Fibroblast of skin of right quadriceps (primary cell): ENCODE results near the gene SH3GL2.

Experiments
- DNase-seq: peaks from one replicate; pipeline ENCODE4 v3.0.0-alpha.2; 2013

Gene SH3GL2

GRCh38 chr9:17665450-17665849 lies 86.6 kb downstream of the SH3GL2 start:
- DNase-seq, result no peak

DNA sequence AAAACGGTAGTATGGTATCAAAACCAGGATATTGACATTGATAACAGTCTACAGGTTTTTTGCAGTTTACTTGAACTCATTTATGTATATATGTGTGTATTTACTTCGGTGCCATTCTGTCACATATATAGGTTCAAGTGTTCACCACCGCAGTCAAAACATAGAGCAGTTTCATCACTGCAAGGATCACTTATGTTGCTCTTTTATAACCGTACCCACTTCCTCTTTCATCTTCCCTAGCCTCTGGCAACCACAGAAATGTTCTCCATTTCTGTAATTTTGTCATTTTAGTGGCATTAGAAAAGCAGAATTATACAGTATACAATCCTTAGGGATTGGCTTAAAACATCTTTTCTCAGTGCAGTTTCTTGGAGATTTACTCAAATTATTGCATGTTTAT lies 90.3 kb downstream of the SH3GL2 start:
- no peak for DNase-seq

GRCh38 chr9:17682684-17683083 lies 103.8 kb downstream of the SH3GL2 start:
- no peak for DNase-seq

GRCh38 chr9:17688834-17689233 lies 110.0 kb downstream of the SH3GL2 start:
- no peak for DNase-seq

DNA sequence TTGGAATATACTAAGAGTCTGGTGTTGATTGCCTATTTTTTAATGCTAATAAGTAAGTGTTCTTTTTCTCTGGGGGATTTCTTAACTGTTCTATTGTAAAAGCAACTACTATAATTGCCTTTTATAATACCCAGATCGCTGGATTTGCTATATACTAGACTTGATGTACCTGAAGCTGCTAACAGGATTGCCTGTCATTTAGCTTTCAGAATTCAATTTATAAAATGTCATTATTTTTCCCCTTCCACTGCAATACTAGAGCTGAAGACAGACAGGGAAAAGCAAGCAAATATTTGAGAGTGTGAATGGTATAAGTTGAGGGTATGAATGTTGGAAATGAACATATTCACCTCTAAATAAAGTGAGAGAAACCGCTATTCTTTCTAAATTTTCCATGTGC lies 115.5 kb downstream of the SH3GL2 start:
- no peak for DNase-seq

- no peak for DNase-seq
These were observed 116.6 kb downstream of the SH3GL2 start for GRCh38 chr9:17695482-17695881.

DNA sequence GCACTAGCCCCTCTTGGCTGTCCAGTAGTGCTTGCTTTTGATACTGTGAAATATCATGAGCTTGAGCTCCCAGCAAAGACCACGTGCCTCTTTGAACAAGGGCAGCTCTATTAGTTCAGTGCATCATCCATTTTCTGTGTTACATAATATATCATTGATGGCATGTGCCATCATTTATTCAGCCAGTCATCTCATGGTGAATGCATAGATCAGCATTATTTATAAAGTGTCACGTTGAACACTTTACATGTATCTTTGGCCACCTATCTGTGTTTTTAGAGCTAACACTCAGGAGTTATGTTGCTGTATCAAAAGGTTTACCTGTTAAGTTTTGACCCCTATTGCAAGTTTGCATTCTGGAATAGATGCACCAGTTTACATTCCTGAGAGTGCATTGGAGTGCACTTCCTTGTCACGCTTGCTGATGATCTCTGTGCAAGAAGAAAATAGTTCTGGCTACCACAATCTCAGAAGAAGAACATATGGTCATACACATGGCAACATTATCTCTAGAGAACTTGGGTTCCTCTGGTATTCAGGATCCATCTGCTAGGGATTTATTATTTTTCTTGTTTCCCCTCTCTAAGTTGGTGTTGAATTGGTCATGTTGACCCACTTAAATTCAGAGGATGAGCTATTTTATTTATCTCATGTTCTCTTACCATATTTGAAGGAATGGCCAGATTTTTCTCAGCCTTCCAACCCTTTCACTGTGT lies 120.9 kb downstream of the SH3GL2 start:
- DNase-seq, result no peak

DNA sequence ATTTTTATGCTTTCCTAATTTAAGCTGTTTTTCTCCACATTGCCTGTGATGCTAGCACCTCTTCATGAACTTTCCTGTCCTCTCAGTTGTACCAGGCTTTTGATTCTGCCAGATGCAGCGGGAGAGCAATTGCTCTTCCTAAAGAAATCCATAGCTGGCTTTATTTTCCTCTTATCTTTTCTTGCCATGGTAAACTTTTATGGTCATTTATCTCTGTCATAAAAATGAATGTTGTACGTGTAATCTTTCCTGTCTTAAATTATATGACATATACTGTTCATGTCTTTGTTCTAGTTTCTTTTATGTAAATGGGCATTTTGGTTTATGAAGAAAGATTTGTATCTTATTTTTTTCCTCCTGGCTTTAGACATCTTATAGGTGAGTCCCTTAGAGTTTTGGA lies 127.5 kb downstream of the SH3GL2 start:
- no peak for DNase-seq

DNA sequence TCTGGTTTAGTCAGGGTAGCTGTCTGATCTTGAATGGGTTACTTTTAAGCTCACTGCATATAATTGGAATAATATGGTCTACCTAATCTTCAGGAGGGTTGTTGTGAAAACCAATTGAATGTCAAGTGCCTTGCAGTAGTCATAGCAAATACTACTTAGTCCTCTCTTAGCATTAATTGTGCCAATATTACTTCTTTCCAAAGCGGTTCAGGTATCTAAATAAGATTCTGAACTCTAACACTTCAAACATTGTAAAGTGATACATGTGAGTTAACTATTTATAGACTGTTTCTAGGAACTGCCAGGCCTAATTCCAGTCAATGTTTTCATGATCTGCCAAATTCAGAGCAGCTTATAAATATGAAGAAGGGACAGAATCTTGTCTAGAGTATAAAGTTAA lies 140.2 kb downstream of the SH3GL2 start:
- no peak for DNase-seq

- no peak for DNase-seq
These were observed 143.1 kb downstream of the SH3GL2 start for GRCh38 chr9:17721954-17722353.

DNA sequence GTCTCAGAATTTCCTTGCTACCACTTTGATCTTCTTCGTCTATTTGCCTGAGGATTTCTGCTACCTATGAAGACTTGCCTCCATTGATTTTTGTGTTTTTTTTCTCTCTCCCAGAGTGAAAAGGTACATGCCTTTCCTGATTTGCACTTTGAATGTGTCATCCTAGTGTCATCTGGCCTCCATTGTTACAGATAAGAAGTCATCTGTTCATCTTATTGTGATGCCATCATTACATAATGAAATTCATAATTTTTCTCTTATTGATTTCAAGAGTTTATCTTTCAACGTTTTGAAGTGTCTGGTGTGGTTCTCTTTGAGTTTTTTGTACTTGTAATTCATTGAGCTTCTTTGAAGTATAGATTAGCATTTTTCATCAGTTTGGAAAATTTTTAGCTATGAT lies 144.8 kb downstream of the SH3GL2 start:
- DNase-seq, result no peak

DNA sequence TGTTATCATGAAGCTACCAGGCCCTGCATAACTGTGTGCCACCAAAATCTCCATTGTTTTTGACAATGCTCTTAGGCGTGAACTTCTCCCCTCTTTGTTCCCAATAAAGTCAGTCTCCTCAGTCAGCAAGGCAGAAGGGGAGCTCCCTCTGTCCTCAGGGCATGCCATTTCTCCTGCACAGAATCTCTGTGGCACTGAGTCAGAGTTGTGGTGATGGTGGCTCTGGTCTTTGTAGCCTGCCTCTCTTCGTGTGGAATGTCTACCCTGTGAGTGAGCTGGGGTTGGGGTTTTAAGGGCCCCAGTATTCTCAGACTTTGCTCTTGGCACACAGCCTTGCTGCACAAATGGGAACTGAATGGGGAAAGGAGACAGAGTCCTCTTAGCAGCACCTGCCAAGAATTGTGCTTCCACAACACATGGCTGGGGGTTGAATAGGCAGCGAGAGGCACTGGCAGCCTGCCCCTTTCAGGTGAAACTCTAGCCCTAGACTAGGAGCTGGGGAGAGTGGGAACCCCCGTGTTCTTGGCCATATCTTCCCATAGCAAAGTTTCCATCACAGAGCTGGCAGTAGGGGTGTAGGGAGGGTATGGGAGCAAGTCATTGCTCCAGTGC lies 146.6 kb downstream of the SH3GL2 start:
- DNase-seq, result no peak

GRCh38 chr9:17726298-17726697 lies 147.4 kb downstream of the SH3GL2 start:
- no peak for DNase-seq

DNA sequence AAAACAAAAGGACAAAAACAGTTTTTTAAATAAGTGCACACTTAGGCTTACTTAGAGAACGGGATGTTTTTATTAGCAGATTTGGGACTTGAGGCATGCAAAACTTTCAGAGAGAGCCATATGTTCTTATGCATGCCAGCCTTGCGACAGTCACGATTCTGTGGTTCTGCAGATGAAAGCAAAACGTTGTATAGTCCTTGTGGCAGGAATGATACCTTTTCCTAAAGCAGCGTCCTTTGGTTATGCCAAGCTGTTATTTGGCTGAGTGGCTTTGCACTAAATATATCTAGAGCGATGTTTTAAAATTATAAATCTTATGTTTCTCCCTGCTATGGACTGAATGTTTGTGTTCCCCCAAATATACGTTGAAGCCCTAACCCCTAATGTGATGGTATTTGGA lies 152.0 kb downstream of the SH3GL2 start:
- DNase-seq, result no peak

DNA sequence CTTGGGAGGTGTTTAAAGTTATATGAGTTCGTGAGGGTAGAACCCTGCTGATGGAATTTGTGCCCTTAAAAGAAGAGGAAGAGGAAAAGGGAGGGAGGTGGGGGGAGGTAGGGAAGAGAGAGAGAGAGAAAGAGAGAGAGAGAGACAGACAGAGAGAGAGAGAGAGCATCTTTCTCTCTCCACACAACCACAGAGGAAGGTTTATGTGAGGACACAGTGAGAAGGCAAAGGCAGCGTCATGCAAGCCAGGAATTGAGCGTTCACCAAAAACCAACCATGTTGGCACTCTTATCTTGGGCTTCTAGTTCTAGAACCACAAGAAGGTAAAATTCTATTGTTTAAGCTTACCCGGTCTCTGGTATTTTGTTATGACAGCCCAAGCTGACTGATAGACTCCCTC lies 152.4 kb downstream of the SH3GL2 start:
- no peak for DNase-seq

- DNase-seq, result no peak
These were observed 155.8 kb downstream of the SH3GL2 start for GRCh38 chr9:17734674-17735073.

GRCh38 chr9:17735859-17736258 lies 157.0 kb downstream of the SH3GL2 start:
- DNase-seq, result no peak

GRCh38 chr9:17739022-17739421 lies 160.2 kb downstream of the SH3GL2 start:
- DNase-seq, result no peak

DNA sequence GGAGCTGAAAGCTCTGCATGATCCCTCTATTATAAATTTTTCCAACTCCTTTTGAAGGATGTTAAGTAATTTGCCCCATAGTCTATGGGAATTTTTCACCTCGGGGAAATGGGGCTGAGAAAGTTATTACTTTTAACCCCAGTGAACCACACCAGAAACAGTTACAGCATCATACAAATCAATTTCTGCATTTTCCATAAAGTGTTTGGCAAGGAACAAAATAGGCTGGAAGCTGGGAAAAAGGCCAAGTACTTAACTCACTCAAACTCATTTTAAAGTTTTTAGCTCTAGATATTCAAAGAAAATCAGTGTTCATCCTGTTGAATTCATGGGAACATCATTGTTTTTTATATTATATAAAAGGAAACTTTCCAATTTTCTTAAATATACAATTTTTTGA lies 160.9 kb downstream of the SH3GL2 start:
- DNase-seq, result no peak

DNA sequence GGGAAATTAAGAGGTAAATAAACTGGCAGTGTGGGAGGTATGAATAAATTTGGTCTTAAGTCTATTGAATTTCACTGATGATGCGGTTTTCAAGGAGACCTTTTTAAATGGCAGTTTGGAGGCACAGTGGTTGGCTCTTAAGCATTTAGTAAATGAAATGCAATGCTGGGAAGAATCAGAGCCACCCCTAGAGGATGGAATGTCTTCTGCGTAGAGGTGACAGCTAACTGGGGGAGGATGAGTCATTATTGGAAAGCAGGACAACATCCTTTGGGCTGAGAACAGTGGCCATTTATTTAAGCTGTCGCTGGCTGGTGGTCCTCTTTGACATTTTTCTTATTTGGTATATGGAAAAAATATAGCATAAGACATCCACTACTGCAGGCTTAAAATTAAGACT lies 163.2 kb downstream of the SH3GL2 start:
- DNase-seq, result no peak

DNA sequence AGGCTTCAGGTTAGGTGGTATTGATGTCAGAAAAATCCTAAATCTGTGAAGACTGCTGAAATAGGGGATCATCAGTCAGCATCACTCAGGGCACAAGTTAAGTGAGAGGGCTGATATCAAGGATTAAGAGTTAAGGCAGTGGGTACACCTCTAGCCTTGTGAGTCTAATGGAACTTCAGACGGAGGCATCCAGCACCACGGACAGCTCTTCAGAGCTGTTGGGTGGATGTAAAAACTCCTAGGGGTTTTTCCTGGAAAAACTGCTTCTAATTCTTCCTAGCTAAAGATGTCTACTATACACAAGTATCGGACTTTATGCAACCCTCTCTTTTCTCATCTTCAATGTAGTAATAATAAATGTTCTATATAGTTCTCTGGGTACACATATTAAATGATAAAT lies 165.9 kb downstream of the SH3GL2 start:
- DNase-seq, result peak; percentile 9

DNA sequence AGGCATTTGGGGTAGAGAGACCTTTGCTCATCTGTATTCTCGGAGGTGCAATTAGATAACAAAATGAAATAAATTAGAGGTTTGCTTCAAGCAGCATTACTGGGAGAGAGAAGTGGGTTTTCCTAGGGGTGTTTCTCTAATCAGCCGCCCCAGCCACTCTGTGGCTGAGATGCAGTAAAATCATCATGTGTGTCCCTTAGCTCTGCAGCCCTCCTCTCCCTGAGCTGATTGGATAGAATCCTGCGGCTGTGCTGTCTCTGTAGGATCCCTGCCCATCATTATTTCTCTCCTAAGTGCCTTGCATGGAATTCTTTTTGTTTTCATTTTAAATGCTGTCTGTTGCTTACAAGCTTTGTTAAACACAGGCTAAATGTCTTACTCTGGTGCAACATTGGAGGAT lies 171.4 kb downstream of the SH3GL2 start:
- DNase-seq, result no peak

GRCh38 chr9:17751486-17751885 lies 172.6 kb downstream of the SH3GL2 start:
- DNase-seq, result no peak

DNA sequence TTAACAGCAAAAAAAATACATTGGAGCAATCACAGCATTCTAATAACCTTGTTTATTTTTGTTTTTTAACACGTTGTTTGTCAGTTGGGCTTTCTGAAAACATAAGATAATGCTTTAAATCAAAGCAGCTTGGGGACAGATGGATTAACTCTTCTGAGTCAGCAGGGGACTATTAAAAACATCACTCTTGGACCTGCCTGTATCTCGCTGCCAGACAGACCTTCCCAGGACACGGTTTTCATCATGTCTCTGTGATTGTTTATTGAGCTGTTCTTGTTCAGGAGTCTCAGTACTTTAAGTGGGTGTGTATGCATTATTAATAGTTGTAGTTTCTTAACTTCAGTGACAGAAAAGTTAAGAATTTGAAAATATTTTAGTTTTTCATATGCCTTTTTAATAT lies 173.2 kb downstream of the SH3GL2 start:
- DNase-seq, result no peak

- no peak for DNase-seq
These were observed 178.9 kb downstream of the SH3GL2 start for GRCh38 chr9:17757816-17758215.
